HepG2 (cell line): ENCODE data around the gene SEMA4A. TPM values are rescaled to one million over a fixed set of nuclear protein-coding genes. Genes with fewer than 3 reads are reported as not detected.

Source experiments
- BCL6 ChIP-seq: IDR thresholded peaks from 2 replicates; pipeline ENCODE4 v1.6.1; 2016; ENCODE audit warnings: missing genetic modification reagents, missing compliant biosample characterization
- ELF4 ChIP-seq: sonication (generic); formaldehyde crosslinking; IDR thresholded peaks from 2 replicates; pipeline ENCODE4 v1.5.0; 2020; ENCODE audit warnings: missing genetic modification reagents, mild to moderate bottlenecking, moderate library complexity, borderline replicate concordance
- GATAD1 ChIP-seq: IDR thresholded peaks from 2 replicates; pipeline ENCODE4 v1.6.1; 2016; ENCODE audit warnings: missing genetic modification reagents, missing compliant biosample characterization
- KAT8 ChIP-seq: IDR thresholded peaks from 2 replicates; pipeline ENCODE4 v1.6.1; 2016; ENCODE audit warnings: missing genetic modification reagents, missing compliant biosample characterization
- KMT2A ChIP-seq: sonication (generic); formaldehyde crosslinking; IDR thresholded peaks from 2 replicates; pipeline ENCODE4 v1.4.0; 2020; ENCODE audit warnings: missing genetic modification reagents
- MIXL1 ChIP-seq: IDR thresholded peaks from 2 replicates; pipeline ENCODE4 v1.6.1; 2016
- PATZ1 ChIP-seq: sonication (generic); formaldehyde crosslinking; IDR thresholded peaks from 2 replicates; pipeline ENCODE4 v1.4.0; 2020; ENCODE audit warnings: missing genetic modification reagents
- PHF8 ChIP-seq: sonication (generic); formaldehyde crosslinking; IDR thresholded peaks from 2 replicates; pipeline ENCODE4 v1.5.0; 2020; ENCODE audit warnings: missing genetic modification reagents
- POLR2A ChIP-seq, 2 experiments: IDR thresholded peaks; 2 replicates each; pipeline ENCODE4 v1.6.1; 2011; ENCODE audit warnings: low read depth in 2 of 2, low read length in 2 of 2, mild to moderate bottlenecking in 1 of 2, moderate library complexity in 1 of 2; ENCODE audit not compliant: insufficient read depth in 1 of 2
- RXRB ChIP-seq: IDR thresholded peaks from 2 replicates; pipeline ENCODE4 v1.6.1; 2016; ENCODE audit warnings: borderline replicate concordance, missing genetic modification reagents, missing compliant biosample characterization
- SETDB1 ChIP-seq: sonication (generic); formaldehyde crosslinking; IDR thresholded peaks from 2 replicates; pipeline ENCODE4 v1.5.1; 2020; ENCODE audit warnings: missing genetic modification reagents, mild to moderate bottlenecking, borderline replicate concordance
- SOX13 ChIP-seq, 3 experiments: fragments of 450-650 bp in 1 of 3; sonication (generic) in 1 of 3; formaldehyde crosslinking in 1 of 3; IDR thresholded peaks in 2 of 3; conservative IDR thresholded peaks in 1 of 3; 2 replicates each; pipeline versions ENCODE4 v1.5.0 to v1.6.1; 2016 to 2020; ENCODE audit warnings: antibody characterized with exemption in 1 of 3, mild to moderate bottlenecking in 1 of 3, missing compliant biosample characterization in 1 of 3, missing genetic modification reagents in 1 of 3, moderate library complexity in 1 of 3
- STAG1 ChIP-seq: sonication (generic); formaldehyde crosslinking; IDR thresholded peaks from 2 replicates; pipeline ENCODE4 v1.4.0; 2020; ENCODE audit warnings: missing genetic modification reagents
- TAF1 ChIP-seq: sonication (generic); formaldehyde crosslinking; IDR thresholded peaks from 2 replicates; pipeline ENCODE4 v1.4.0; 2020; ENCODE audit warnings: missing genetic modification reagents
- THAP9 ChIP-seq: sonication (generic); formaldehyde crosslinking; IDR thresholded peaks from 2 replicates; pipeline ENCODE4; 2020; ENCODE audit warnings: missing genetic modification reagents, mild to moderate bottlenecking, borderline replicate concordance
- ZBTB33 ChIP-seq: sonication (generic); formaldehyde crosslinking; IDR thresholded peaks from 2 replicates; pipeline ENCODE4 v1.4.0; 2020; ENCODE audit warnings: missing genetic modification reagents
- ZBTB43 ChIP-seq: sonication (generic); formaldehyde crosslinking; conservative IDR thresholded peaks from 2 replicates; pipeline ENCODE4 v1.4.0; 2020; ENCODE audit warnings: missing genetic modification reagents
- ZMYM3 ChIP-seq: sonication (generic); formaldehyde crosslinking; IDR thresholded peaks from 2 replicates; pipeline ENCODE4 v1.5.1; 2020; ENCODE audit warnings: mild to moderate bottlenecking, missing genetic modification reagents
- ZNF296 ChIP-seq: sonication (generic); formaldehyde crosslinking; conservative IDR thresholded peaks from 2 replicates; pipeline ENCODE4 v1.5.0; 2020; ENCODE audit warnings: mild to moderate bottlenecking, missing genetic modification reagents
- ZNF44 ChIP-seq: sonication (generic); formaldehyde crosslinking; IDR thresholded peaks from 2 replicates; pipeline ENCODE4 v1.5.1; 2020; ENCODE audit warnings: mild to moderate bottlenecking, missing genetic modification reagents
- ZNF83 ChIP-seq: sonication (generic); formaldehyde crosslinking; IDR thresholded peaks from 2 replicates; pipeline ENCODE4 v1.4.0; 2020; ENCODE audit warnings: missing genetic modification reagents, mild to moderate bottlenecking, borderline replicate concordance
- polyA plus RNA-seq, 8 experiments: library from polyadenylated mRNA; depleted of rRNA in 3 of 8; stranded (reverse) in 7 of 8; unstranded in 1 of 8; fragments of >200 nt; fragmentation: Illumina TruSeq in 4 of 8; extraction: Trizol in 4 of 8; gene quantifications; 2 replicates each; pipeline versions ENCODE4 v1.2.1 to v1.2.3, GENCODE V29; 2011 to 2016; ENCODE audit warnings: low read depth in 4 of 8, missing spikeins in 1 of 8, mixed read lengths in 1 of 8; ENCODE audit not compliant: insufficient read depth in 1 of 8
- total RNA-seq, 5 experiments: library from RNA; depleted of rRNA; stranded (reverse); fragments of >200 nt; fragmentation: Illumina TruSeq; extraction: Trizol; gene quantifications; 2 replicates each; pipeline ENCODE4 v1.2.3, GENCODE V29; 2016; ENCODE audit warnings: low read depth in 1 of 5

The SEMA4A gene
- total and polyA plus RNA-seq, 2 of the 13 experiments (the other 11 are each of a cell fraction or from before 2014, with no cell fraction given), result 0.09 to 0.20 TPM

GRCh38 chr1:156193488-156194299 is 40.3 kb downstream of the SEMA4A start, which contains the start of gene SLC25A44 (continued):
- peak; percentile 64 to 68 for TF ChIP-seq POLR2A (IDR thresholded peaks at IDR 0.05; ENCODE audit: insufficient read depth in 1 of 2, low read depth in 2 of 2, low read length in 2 of 2)
- peak; percentile 30; the same call in 1 of the 2 replicates for TF ChIP-seq ELF4 (CRISPR knock-in tag)
- TF ChIP-seq SETDB1 (CRISPR knock-in tag), result no peak
- TF ChIP-seq TAF1 (CRISPR knock-in tag), result peak; percentile 43; the same call in 1 of the 2 replicates
- TF ChIP-seq THAP9 (CRISPR knock-in tag), result peak; percentile 67; the same call in 1 of the 2 replicates
- no peak for TF ChIP-seq ZNF296 (CRISPR knock-in tag)
- 0 out of 2 replicates have a peak, but pooled peaks have one; percentile 24 for TF ChIP-seq ZNF44 (CRISPR knock-in tag)
- TF ChIP-seq GATAD1 (CRISPR knock-in tag), result peak; percentile 91
- no peak for TF ChIP-seq SOX13 (IDR thresholded peaks at IDR 0.05)
- TF ChIP-seq SOX13 (CRISPR knock-in tag; conservative IDR thresholded peaks at IDR 0.05 in 1 of 2, IDR thresholded peaks at IDR 0.05 in 1 of 2), result no peak; a peak in 1 of 4 replicates
- TF ChIP-seq ZBTB33 (CRISPR knock-in tag), result peak; percentile 57
- peak; percentile 68 for TF ChIP-seq ZMYM3 (CRISPR knock-in tag)
- no peak for TF ChIP-seq ZBTB43
- TF ChIP-seq PATZ1 (CRISPR knock-in tag), result peak; percentile 28; the same call in 1 of the 2 replicates
- no peak for TF ChIP-seq ZNF83
- peak; percentile 92 for TF ChIP-seq KAT8 (CRISPR knock-in tag)
- TF ChIP-seq KMT2A (CRISPR knock-in tag), result peak; percentile 56; the same call in 1 of the 2 replicates
- peak; percentile 66 for TF ChIP-seq PHF8
- 0 out of 2 replicates have a peak, but pooled peaks have one; percentile 9 for TF ChIP-seq BCL6 (CRISPR knock-in tag)
- peak; percentile 75; the same call in 1 of the 2 replicates for TF ChIP-seq MIXL1 (CRISPR knock-in tag)
- peak; percentile 41; the same call in 1 of the 2 replicates for TF ChIP-seq RXRB (CRISPR knock-in tag)
- TF ChIP-seq STAG1, result peak; percentile 16; the same call in 1 of the 2 replicates
